SK-N-SH (cell line): ENCODE data around the gene PCNX1. TPM values are rescaled to one million over a fixed set of nuclear protein-coding genes. Genes with fewer than 3 reads are reported as not detected.

Source experiments
- CTCF ChIA-PET: fragments of 300-600, 350-600 bp; formaldehyde crosslinking; extraction: SDS; loops from one replicate; lab custom pipeline; 2021; lab: Yijun Ruan, JAX
- POLR2A ChIA-PET: fragments of 350-600 bp; sonication (Branson Sonifier 250); formaldehyde crosslinking; extraction: SDS; loops from one replicate; lab custom pipeline; 2020; ENCODE audit warnings: antibody characterized with exemption, inconsistent platforms; lab: Yijun Ruan, JAX
- DNase-seq: peaks from one replicate; pipeline ENCODE4 v3.0.0; 2012
- H2AFZ ChIP-seq: fragments of 200-600 bp; sonication (generic); 2 replicates; pipeline ENCODE4 v1.8.1; 2016; ENCODE audit warnings: antibody characterized with exemption, mild to moderate bottlenecking, low read depth
- H3F3A ChIP-seq: fragments of 200-600 bp; sonication (generic); replicated peaks from 2 replicates; pipeline ENCODE3; 2016; ENCODE audit warnings: antibody characterized with exemption, mild to moderate bottlenecking; ENCODE audit not compliant: insufficient read depth
- H3K27ac ChIP-seq, 2 experiments: fragments of 200-500 bp in 1 of 2; fragments of 200-600 bp in 1 of 2; sonication (Bioruptor generic) in 1 of 2; sonication (generic), shearing (Covaris generic) in 1 of 2; 2 replicates each; pipeline versions ENCODE4 v1.5.1 to v1.6.1; 2014 to 2016; ENCODE audit warnings: low read depth in 2 of 2, inconsistent platforms in 1 of 2, low read length in 1 of 2, mild to moderate bottlenecking in 1 of 2, mixed read lengths in 1 of 2
- H3K27me3 ChIP-seq: fragments of 200-600 bp; sonication (generic), shearing (Covaris generic); 2 replicates; pipeline ENCODE4 v1.6.1; 2016; ENCODE audit warnings: mixed run types; ENCODE audit not compliant: insufficient read depth
- H3K36me3 ChIP-seq, 2 experiments: fragments of 200-500 bp in 1 of 2; fragments of 200-600 bp in 1 of 2; sonication (Bioruptor generic) in 1 of 2; sonication (generic) in 1 of 2; replicated peaks in 1 of 2; 2 replicates each; pipeline versions ENCODE3 to v1.5.1; 2014 to 2016; ENCODE audit warnings: low read length in 1 of 2, mild to moderate bottlenecking in 1 of 2; ENCODE audit not compliant: insufficient read depth in 2 of 2, control insufficient read depth in 1 of 2
- H3K4me1 ChIP-seq, 2 experiments: fragments of 200-500 bp in 1 of 2; fragments of 200-600 bp in 1 of 2; sonication (Bioruptor generic) in 1 of 2; sonication (generic), shearing (Covaris generic) in 1 of 2; 2 replicates each; pipeline versions ENCODE4 v1.5.1 to v1.6.1; 2014 to 2016; ENCODE audit warnings: low read depth in 1 of 2, low read length in 1 of 2, mixed run types in 1 of 2; ENCODE audit not compliant: insufficient read depth in 2 of 2, control insufficient read depth in 1 of 2
- H3K4me2 ChIP-seq: fragments of 200-600 bp; sonication (generic), shearing (Covaris generic); 2 replicates; pipeline ENCODE4 v1.6.1; 2017; ENCODE audit warnings: mixed run types
- H3K4me3 ChIP-seq, 2 experiments: fragments of 200-500 bp in 1 of 2; fragments of 200-600 bp in 1 of 2; sonication (Bioruptor generic) in 1 of 2; sonication (generic), shearing (Covaris generic) in 1 of 2; 2 replicates each; pipeline versions ENCODE4 v1.5.1 to v1.8.1; 2014 to 2016; ENCODE audit warnings: low read depth in 2 of 2, inconsistent platforms in 1 of 2, low read length in 1 of 2, mild to moderate bottlenecking in 1 of 2, mixed read lengths in 1 of 2, moderate library complexity in 1 of 2
- H3K79me2 ChIP-seq: fragments of 200-600 bp; sonication (generic); 2 replicates; pipeline ENCODE4 v1.8.1; 2017; ENCODE audit warnings: mild to moderate bottlenecking; ENCODE audit not compliant: insufficient read depth
- H3K9ac ChIP-seq: fragments of 200-600 bp; sonication (generic); 2 replicates; pipeline ENCODE4 v1.6.1; 2017; ENCODE audit warnings: mixed run types
- H3K9me2 ChIP-seq: fragments of 200-600 bp; sonication (generic); 2 replicates; pipeline ENCODE4 v1.6.1; 2017; ENCODE audit warnings: mixed run types
- H3K9me3 ChIP-seq: fragments of 200-600 bp; sonication (generic); 2 replicates; pipeline ENCODE4 v1.6.1; 2017; ENCODE audit warnings: mixed run types, mild to moderate bottlenecking, moderate library complexity
- H4K20me1 ChIP-seq: fragments of 200-600 bp; sonication (generic); 2 replicates; pipeline ENCODE4 v1.6.1; 2017; ENCODE audit warnings: mild to moderate bottlenecking, mixed run types; ENCODE audit not compliant: insufficient read depth
- ELF1 ChIP-seq: IDR thresholded peaks from 2 replicates; pipeline ENCODE4 v1.4.0; 2012
- FOSL2 ChIP-seq: IDR thresholded peaks from 2 replicates; pipeline ENCODE4 v1.4.0; 2012; ENCODE audit warnings: low read depth, mild to moderate bottlenecking, moderate library complexity, borderline replicate concordance
- FOXM1 ChIP-seq: IDR thresholded peaks from 2 replicates; pipeline ENCODE4 v1.4.0; 2012; ENCODE audit warnings: low read depth, mild to moderate bottlenecking
- GABPA ChIP-seq: IDR thresholded peaks from 2 replicates; pipeline ENCODE4 v1.4.0; 2012; ENCODE audit warnings: low read depth, mild to moderate bottlenecking
- GATA2 ChIP-seq: sonication (generic); formaldehyde crosslinking; IDR thresholded peaks from 2 replicates; pipeline ENCODE4 v1.5.0; 2020; ENCODE audit warnings: mild to moderate bottlenecking, missing genetic modification reagents
- JUND ChIP-seq: IDR thresholded peaks from 2 replicates; pipeline ENCODE4 v1.4.0; 2012
- NFIC ChIP-seq: IDR thresholded peaks from 2 replicates; pipeline ENCODE4 v1.4.0; 2012; ENCODE audit warnings: borderline replicate concordance
- RAD21 ChIP-seq: IDR thresholded peaks from 2 replicates; pipeline ENCODE4 v1.6.1; 2012; ENCODE audit warnings: mild to moderate bottlenecking, low read length
- RFX5 ChIP-seq: IDR thresholded peaks from 2 replicates; pipeline ENCODE4 v1.6.1; 2012; ENCODE audit warnings: mild to moderate bottlenecking, improper control_type of control experiment, low read length
- RXRA ChIP-seq: IDR thresholded peaks from 2 replicates; pipeline ENCODE4 v1.4.0; 2012; ENCODE audit warnings: low read depth, mild to moderate bottlenecking, borderline replicate concordance
- SIN3A ChIP-seq: IDR thresholded peaks from 2 replicates; pipeline ENCODE4 v1.6.1; 2012; ENCODE audit warnings: low read depth, mild to moderate bottlenecking, low read length, moderate library complexity, borderline replicate concordance
- SMC3 ChIP-seq: IDR thresholded peaks from 2 replicates; pipeline ENCODE4 v1.6.1; 2012; ENCODE audit warnings: low read depth, low read length, improper control_type of control experiment
- TAF1 ChIP-seq: IDR thresholded peaks from 2 replicates; pipeline ENCODE4 v1.6.1; 2012; ENCODE audit warnings: low read depth, mild to moderate bottlenecking, low read length, moderate library complexity, borderline replicate concordance
- TCF12 ChIP-seq: IDR thresholded peaks from 2 replicates; pipeline ENCODE4 v1.4.0; 2012
- WGBS: methylation state at CpG from one replicate; pipeline ENCODE4 v1.1.6; 2017; ENCODE audit warnings: low lambda C conversion rate; 5-methylcytosine and 5-hydroxymethylcytosine counted together
- polyA plus RNA-seq, 3 experiments: library from polyadenylated mRNA; depleted of rRNA; stranded (reverse); fragments of >200 nt; gene quantifications; 2 replicates each; pipeline ENCODE4 v1.2.3, GENCODE V29; 2012
- TF ChIP-seq, protein P1 (sequence below): IDR thresholded peaks from 2 replicates; pipeline ENCODE4 v1.4.0; 2012; ENCODE audit warnings: low read depth
- TF ChIP-seq, protein P2 (sequence below): fragments of 200-600 bp; sonication (generic); IDR thresholded peaks from 2 replicates; pipeline ENCODE4 v1.6.1; 2017; ENCODE audit warnings: antibody characterized with exemption, mild to moderate bottlenecking, moderate library complexity
- TF ChIP-seq, protein P3 (sequence below): IDR thresholded peaks from 2 replicates; pipeline ENCODE4 v1.4.0; 2012; ENCODE audit warnings: low read depth, borderline replicate concordance
- TF ChIP-seq, protein P4 (sequence below): IDR thresholded peaks from 2 replicates; pipeline ENCODE4 v1.6.1; 2012; ENCODE audit warnings: mild to moderate bottlenecking, low read depth, low read length, moderate library complexity

The PCNX1 gene
- polyA plus RNA-seq, 1 of the 3 experiments (the other 2 are of a cell fraction) = 9.4 TPM

DNA sequence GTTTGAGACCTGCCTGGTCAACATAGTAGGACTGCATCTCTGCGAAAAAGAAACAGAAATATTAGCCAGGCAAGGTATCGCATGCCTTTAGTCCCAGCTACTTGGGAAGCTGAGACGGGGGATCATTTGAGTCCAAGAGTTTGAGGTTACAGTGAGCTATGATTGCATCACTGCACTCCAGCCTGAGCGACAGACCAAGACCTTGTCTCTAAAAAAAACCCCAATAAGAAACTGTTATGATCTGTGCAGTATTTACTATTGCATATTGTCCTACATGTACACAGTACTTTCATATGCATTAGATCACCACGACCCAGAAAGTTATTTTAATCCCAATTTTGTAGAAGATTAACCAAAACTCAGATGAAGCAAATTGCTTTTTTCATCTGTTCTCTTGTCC is 187.5 kb downstream of the PCNX1 start:
- H3K4me2 ChIP-seq = no peak overlapping the region
- H3K27ac ChIP-seq = no peak overlapping the region
- H3K4me3 ChIP-seq = no peak overlapping the region
- H3K9ac ChIP-seq = no peak overlapping the region
- ChIA-PET POLR2A (no interaction called here), CTCF (no interaction called here)
- peaks cover 7% of the 10 kb centered on the region for H3F3A ChIP-seq
- no peak overlapping the region for H2AFZ ChIP-seq
- no peaks in the 10 kb centered on the region for H3K27me3 ChIP-seq
- TF ChIP-seq FOSL2 (no peak), GATA2 (no peak), RFX5 (no peak), RXRA (no peak), GABPA (no peak), RAD21 (no peak), SMC3 (no peak), ELF1 (no peak), SIN3A (no peak), FOXM1 (no peak), JUND (no peak), NFIC (no peak), TAF1 (no peak)
- TF ChIP-seq, protein P1, sequence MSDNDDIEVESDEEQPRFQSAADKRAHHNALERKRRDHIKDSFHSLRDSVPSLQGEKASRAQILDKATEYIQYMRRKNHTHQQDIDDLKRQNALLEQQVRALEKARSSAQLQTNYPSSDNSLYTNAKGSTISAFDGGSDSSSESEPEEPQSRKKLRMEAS = no peak
- TF ChIP-seq, protein P2, sequence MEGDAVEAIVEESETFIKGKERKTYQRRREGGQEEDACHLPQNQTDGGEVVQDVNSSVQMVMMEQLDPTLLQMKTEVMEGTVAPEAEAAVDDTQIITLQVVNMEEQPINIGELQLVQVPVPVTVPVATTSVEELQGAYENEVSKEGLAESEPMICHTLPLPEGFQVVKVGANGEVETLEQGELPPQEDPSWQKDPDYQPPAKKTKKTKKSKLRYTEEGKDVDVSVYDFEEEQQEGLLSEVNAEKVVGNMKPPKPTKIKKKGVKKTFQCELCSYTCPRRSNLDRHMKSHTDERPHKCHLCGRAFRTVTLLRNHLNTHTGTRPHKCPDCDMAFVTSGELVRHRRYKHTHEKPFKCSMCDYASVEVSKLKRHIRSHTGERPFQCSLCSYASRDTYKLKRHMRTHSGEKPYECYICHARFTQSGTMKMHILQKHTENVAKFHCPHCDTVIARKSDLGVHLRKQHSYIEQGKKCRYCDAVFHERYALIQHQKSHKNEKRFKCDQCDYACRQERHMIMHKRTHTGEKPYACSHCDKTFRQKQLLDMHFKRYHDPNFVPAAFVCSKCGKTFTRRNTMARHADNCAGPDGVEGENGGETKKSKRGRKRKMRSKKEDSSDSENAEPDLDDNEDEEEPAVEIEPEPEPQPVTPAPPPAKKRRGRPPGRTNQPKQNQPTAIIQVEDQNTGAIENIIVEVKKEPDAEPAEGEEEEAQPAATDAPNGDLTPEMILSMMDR = no peak
- TF ChIP-seq, protein P3, sequence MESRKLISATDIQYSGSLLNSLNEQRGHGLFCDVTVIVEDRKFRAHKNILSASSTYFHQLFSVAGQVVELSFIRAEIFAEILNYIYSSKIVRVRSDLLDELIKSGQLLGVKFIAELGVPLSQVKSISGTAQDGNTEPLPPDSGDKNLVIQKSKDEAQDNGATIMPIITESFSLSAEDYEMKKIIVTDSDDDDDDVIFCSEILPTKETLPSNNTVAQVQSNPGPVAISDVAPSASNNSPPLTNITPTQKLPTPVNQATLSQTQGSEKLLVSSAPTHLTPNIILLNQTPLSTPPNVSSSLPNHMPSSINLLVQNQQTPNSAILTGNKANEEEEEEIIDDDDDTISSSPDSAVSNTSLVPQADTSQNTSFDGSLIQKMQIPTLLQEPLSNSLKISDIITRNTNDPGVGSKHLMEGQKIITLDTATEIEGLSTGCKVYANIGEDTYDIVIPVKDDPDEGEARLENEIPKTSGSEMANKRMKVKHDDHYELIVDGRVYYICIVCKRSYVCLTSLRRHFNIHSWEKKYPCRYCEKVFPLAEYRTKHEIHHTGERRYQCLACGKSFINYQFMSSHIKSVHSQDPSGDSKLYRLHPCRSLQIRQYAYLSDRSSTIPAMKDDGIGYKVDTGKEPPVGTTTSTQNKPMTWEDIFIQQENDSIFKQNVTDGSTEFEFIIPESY = no peak
- TF ChIP-seq, all 33 proteins: peak for 0
- H3K79me2 ChIP-seq = no peaks in the 10 kb centered on the region; the same call in 1 of the 2 replicates
- H3K36me3 ChIP-seq = peaks cover 25 to 39% of the 10 kb centered on the region in 2 experiments
- no peaks in the 10 kb centered on the region for H4K20me1 ChIP-seq
- H3K9me3 ChIP-seq = no peaks in the 10 kb centered on the region
- no peaks in the 10 kb centered on the region; the same call in 1 of the 2 replicates for H3K9me2 ChIP-seq
- no peak for DNase-seq
- no peaks in the 10 kb centered on the region for H3K4me1 ChIP-seq
- 93% methylated on average over 5 of the region's 5 CpGs for WGBS

DNA sequence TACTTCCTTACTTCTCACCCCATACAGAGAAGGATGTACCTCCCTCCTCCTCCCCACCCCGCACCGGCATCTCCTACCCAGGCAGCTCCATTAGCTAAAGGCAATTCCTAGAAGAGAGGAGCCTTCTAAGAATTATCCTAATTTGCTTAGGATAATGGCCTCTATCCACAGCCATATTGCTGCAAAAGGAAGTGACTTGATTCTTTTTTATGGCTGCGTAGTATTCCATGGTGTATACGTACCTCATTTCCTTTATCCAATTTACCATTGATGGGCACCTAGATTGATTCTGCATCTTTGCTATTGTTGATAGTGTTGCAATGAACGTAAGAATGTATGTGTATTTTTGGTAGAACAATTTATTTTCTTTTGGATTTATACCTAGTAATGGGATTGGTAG is 189.7 kb downstream of the PCNX1 start:
- Histone ChIP-seq H3K9ac (no peak overlapping the region), H3K4me2 (no peak overlapping the region), H3F3A (peaks cover 7% of the 10 kb centered on the region), H3K9me3 (no peaks in the 10 kb centered on the region), H3K27ac (no peak overlapping the region), H3K79me2 (no peaks in the 10 kb centered on the region; the same call in 1 of the 2 replicates), H3K4me3 (no peak overlapping the region), H4K20me1 (no peaks in the 10 kb centered on the region), H2AFZ (no peak overlapping the region), H3K4me1 (no peaks in the 10 kb centered on the region), H3K9me2 (no peaks in the 10 kb centered on the region), H3K36me3 (peaks cover 6 to 22% of the 10 kb centered on the region in 2 experiments), H3K27me3 (no peaks in the 10 kb centered on the region)
- no peak for TF ChIP-seq ELF1
- TF ChIP-seq JUND = no peak
- TF ChIP-seq RAD21 = no peak
- TF ChIP-seq, protein P4, sequence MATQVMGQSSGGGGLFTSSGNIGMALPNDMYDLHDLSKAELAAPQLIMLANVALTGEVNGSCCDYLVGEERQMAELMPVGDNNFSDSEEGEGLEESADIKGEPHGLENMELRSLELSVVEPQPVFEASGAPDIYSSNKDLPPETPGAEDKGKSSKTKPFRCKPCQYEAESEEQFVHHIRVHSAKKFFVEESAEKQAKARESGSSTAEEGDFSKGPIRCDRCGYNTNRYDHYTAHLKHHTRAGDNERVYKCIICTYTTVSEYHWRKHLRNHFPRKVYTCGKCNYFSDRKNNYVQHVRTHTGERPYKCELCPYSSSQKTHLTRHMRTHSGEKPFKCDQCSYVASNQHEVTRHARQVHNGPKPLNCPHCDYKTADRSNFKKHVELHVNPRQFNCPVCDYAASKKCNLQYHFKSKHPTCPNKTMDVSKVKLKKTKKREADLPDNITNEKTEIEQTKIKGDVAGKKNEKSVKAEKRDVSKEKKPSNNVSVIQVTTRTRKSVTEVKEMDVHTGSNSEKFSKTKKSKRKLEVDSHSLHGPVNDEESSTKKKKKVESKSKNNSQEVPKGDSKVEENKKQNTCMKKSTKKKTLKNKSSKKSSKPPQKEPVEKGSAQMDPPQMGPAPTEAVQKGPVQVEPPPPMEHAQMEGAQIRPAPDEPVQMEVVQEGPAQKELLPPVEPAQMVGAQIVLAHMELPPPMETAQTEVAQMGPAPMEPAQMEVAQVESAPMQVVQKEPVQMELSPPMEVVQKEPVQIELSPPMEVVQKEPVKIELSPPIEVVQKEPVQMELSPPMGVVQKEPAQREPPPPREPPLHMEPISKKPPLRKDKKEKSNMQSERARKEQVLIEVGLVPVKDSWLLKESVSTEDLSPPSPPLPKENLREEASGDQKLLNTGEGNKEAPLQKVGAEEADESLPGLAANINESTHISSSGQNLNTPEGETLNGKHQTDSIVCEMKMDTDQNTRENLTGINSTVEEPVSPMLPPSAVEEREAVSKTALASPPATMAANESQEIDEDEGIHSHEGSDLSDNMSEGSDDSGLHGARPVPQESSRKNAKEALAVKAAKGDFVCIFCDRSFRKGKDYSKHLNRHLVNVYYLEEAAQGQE = no peak
- TF ChIP-seq GATA2 = no peak
- TF ChIP-seq TCF12 = no peak
- WGBS = 93% methylated on average over 5 of the region's 5 CpGs
- CTCF ChIA-PET = no interaction called here
- POLR2A ChIA-PET = no interaction called here
- no peak for DNase-seq
